GM19438 (cell line): ENCODE results near the gene EFNA5.
"Not testable (repeated sequence)": the region's sequence is repeated elsewhere in the genome, so short reads cannot be mapped to it uniquely, and the experiment has no call there.

Source experiments
- ATAC-seq: cut with Tn5 transposase; IDR thresholded peaks from one replicate; pipeline ENCODE4 v1.9.1; 2021; ENCODE audit warnings: low read depth; ENCODE audit not compliant: unreplicated experiment

The EFNA5 gene

DNA sequence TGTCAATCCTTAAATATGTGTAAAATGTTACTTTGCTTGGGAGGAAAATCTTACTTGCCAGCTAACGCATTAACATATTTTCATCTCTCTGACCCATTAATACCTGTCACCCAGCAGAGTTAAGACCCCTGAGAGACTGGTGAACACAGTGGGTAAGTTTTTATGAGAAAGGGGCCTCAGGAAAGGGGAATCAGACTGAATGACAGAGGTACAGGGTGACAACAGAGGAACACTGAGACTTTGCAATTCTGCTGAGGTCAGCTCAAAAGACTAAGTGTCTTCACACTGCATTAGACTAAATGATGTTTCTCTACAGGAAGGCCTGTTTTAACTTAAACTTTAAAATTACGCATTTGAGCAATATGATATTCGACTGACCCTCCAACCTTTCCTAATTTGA is 223.8 kb downstream of the EFNA5 start:
- ATAC-seq, result no peak

- ATAC-seq, result no peak
Measured at GRCh38 chr5:107444300-107444699, 226.4 kb downstream of the EFNA5 start.

GRCh38 chr5:107443897-107444296 is 226.8 kb downstream of the EFNA5 start:
- ATAC-seq, result no peak

- no peak for ATAC-seq
Measured at GRCh38 chr5:107442452-107442851, 228.3 kb downstream of the EFNA5 start.

GRCh38 chr5:107439832-107440231 is 230.9 kb downstream of the EFNA5 start:
- ATAC-seq, result no peak

DNA sequence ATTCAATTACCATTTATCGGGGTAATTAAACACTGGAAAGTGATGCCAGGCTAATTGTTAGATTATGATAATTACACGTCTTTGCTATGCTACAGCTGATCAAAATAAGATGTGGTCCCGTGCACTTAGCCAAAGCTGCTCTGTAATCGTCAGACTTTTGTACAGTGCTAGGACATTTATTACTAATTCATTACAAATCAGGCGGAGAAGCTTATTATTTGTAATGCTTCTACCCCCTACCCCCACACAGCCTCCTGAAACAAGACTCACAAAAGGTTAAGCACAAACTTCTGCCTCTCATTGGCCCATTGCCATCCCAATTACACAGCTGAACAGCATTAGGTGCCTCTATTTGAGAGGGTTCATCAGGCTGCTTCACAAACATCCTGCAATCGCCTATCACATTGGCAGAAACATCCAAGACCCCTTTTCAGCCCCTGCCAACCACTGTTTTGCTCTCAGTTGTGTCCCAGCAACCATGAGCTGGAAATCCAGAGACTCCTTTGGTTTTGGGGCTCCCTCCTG is 232.7 kb downstream of the EFNA5 start:
- ATAC-seq, result no peak

DNA sequence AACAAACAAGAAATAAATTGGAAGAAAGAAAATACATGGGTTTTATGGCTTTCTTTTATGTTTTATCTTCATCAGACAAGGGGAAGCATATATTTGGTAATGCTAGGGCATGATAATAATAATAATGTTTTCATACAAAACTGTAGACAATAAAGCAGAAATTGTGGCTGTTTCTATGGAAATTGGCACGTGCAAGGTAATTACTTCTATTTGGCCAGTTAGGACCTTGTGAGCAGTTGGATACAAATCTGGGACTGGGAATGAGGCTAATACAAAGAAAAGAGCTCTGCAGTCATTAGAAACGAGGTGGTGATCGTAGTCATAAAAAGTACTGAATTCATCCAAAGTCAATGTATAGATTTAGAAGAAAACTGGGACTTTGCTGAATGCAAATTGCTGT is 233.6 kb downstream of the EFNA5 start:
- ATAC-seq, result no peak

GRCh38 chr5:107436201-107436600 is 234.5 kb downstream of the EFNA5 start:
- no peak for ATAC-seq

DNA sequence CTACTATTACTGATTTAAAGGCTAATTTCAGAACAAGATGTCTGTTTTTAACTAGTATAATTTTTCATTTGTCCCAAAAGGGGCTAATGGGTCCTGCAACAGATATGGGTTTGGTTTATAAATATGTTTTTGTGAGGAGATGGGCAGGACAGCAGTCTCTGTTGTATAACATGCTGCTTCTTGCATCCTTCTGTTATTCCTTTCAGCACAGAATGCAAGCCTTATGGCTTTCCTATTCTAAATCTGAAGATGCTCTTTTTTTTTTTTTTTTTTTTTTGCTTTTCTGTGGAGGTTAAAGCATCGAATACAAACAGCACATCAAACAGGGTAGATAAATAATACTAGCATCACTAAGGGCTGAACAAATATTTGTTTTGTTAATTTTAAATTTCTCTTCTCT is 235.7 kb downstream of the EFNA5 start:
- ATAC-seq, result no peak

GRCh38 chr5:107433646-107434045 is 237.1 kb downstream of the EFNA5 start:
- ATAC-seq, result not testable (repeated sequence)

GRCh38 chr5:107431998-107432397 is 238.7 kb downstream of the EFNA5 start:
- ATAC-seq, result no peak

DNA sequence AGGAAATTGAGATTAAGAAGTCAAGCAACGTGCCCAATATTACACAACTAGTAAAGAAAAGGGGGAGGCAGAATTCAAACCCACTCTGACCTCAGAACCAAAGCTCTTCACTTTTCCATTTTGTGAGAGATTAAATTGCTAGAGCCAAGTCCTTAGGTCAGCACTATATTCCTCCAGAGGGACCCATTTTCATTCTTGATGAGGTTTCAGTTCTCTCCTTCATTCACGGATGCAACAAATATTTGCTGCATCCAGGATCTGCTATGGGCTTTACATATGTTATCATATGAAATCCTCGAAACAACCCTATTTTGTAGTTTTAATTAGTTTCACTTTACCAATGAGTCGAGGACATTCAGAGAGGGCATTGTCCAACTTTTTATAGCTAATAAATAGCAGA is 239.2 kb downstream of the EFNA5 start:
- ATAC-seq, result no peak

GRCh38 chr5:107430071-107430625 is 240.6 kb downstream of the EFNA5 start:
- no peak for ATAC-seq

DNA sequence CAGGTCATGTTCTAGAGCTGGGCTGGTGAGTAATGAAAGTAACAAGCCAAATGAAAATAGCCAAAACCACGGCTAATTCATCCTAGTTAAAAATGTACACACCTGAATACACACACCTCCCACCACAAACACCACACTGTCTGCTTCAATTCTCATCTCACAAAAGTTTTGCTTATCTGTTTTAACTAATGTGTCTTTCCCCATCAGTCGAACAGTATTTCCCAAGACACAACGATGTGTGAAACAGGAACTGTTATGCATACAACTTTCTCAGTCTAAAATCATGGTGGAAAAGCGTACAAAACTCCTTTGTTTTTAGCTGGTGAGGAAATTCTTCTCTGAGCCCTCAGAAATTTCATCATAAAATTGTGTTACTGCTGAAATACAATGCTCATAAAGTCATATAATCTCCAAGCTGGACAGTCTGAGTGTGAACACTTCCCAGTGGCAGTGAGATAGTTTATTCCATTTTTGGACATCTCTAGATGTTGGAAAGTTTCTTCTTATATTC is 242.4 kb downstream of the EFNA5 start:
- ATAC-seq, result no peak

- no peak for ATAC-seq
Measured at GRCh38 chr5:107426872-107427271, 243.9 kb downstream of the EFNA5 start.

DNA sequence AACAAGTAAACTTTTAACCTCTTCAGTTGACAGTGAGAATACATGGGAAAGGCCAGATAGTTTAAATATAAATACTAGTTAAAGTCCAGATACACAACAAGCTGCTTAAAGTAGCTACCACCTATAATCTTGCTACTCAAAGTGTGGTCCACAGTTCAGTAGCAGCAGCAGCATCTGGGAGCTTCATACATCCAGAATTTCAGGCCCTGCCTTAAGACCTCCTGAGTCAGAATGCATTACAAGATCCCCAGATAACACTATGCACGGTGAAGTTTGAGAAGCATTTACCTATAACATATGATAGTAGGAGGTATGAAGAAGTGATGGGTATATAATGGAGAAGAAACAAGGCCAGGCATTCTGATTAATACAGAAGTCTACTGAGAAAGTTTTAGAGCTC is 244.5 kb downstream of the EFNA5 start:
- no peak for ATAC-seq

DNA sequence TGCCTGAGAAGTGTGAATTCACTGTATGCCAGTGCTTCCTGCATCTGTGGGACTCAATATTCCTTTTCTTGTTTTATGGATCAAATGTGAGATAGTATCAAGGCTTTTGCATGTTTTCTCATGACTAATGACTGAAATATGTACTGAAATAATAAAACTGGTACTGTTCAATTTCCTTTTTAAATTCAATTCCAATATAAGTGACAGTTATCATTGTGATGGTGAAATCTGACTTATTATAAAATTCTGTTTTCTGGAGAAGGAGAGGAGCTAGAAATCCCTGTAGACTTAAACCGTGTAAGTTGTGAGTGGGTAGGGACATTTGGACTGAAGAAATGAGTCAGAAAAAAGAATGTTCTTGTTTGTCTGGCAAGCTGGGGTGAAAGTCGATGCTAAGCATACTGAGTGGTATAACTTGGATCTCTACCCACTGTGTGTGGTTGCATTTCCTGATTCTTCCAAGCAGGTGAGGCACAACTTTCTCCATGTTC is 245.2 kb downstream of the EFNA5 start:
- ATAC-seq, result no peak

DNA sequence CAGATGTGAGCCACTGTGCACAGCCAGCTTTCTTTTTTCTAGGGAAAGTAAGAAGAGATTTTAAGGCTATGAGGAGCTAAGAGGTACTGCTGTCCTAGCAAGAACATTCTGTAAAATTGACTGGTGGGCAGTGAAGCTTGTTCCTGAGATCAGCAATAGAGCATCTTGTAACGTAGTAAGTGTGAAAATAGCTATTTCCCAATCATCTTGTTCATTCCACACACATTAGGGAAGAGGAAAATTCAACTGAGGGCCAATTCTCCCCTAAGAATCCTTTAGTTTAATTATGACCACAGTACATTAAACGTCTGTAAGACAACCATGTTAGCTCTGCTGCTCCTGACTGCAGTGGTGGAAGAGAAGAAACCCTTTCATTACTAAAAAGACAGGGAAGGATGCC is 246.2 kb downstream of the EFNA5 start:
- no peak for ATAC-seq

DNA sequence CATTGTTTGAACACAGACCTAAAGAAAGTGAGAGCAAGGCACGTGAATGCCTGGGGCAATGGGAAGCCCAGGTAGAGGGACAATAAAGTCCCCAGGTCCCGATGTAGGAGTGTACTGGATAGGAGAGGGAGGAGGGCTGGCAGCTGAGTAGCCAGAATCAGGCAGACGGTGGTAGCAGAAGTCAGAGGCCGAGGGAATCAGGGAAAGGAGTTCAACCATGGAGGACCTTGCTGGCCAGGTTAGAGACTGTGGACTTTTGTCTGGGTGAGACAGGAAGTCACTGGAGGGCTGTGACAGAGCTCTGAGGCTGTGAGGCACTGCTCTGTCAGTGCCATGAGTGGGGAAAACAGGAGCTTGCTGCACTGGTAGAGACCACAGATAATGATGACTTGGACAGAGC is 248.2 kb downstream of the EFNA5 start:
- ATAC-seq, result no peak

GRCh38 chr5:107419498-107419897 is 251.2 kb downstream of the EFNA5 start:
- no peak for ATAC-seq

DNA sequence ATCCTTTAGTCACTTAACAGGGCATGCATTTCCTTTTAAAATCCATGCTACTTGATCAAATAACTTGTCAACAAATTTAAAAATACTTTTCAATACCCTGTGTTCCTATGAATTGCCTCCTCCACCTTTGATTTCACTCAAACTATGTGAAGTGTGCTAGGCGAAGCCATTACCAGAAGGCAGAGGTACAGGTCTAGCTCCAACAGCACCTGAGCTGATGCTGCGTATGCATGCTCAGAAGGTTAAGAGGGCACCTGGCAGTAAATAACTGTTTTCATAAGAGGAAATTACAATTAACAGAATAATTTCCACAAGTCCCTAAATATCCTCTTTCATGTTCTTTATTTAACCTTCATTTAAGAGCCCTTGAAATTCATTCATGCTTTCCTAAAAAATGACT is 251.8 kb downstream of the EFNA5 start:
- ATAC-seq, result no peak

- no peak for ATAC-seq
Measured at GRCh38 chr5:107418071-107418470, 252.7 kb downstream of the EFNA5 start.

DNA sequence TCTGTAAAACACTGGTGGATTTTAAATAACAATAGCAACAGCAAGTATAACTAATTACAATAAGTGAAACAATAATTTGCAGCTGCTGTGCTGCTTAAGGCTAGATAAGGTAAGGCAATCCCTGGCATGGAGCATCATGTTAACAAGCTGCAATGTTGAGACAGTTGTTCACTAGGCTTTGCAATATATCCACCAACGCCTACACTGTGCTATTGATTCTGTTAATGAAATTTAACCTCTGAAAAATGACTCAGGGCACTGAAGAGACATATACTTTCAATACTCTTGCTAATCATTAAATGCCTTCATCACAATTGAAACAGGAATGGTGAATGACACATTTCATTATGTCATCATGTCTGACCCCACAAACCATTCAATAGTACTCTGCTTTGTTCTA is 255.0 kb downstream of the EFNA5 start:
- no peak for ATAC-seq
